ENCODE results near the gene SMNDC1.

- TF ChIP-seq CTCF (IDR thresholded peaks at IDR 0.05; ENCODE audit: low read depth, low read length, poor library complexity, severe bottlenecking): no peak
- TF ChIP-seq EZH2phosphoT487 (IDR thresholded peaks at IDR 0.05; ENCODE audit: borderline replicate concordance, low read length): no peak
Observed at GRCh38 chr10:110310741-110311140, 6.0 kb upstream of the SMNDC1 start.
